Measurements from ENCODE around the gene F11R. TPM values are rescaled to one million over a fixed set of nuclear protein-coding genes. Genes with fewer than 3 reads are reported as not detected.

Gene F11R
- total and polyA plus RNA-seq, 2 of the 13 experiments (the other 11 are each of a cell fraction or from before 2014, with no cell fraction given): 95.8 to 105 TPM

GRCh38 chr1:160961419-160961818 lies 59.5 kb downstream of the F11R start (continued):
- TF ChIP-seq ZNF512 (CRISPR knock-in tag; IDR thresholded peaks at IDR 0.05) (no peak), ZNF547 (CRISPR knock-in tag; IDR thresholded peaks at IDR 0.05) (no peak), ZBTB40 (IDR thresholded peaks at IDR 0.05) (no peak), ZBTB40 (CRISPR knock-in tag; IDR thresholded peaks at IDR 0.05) (no peak), ZNF20 (CRISPR knock-in tag; IDR thresholded peaks at IDR 0.05) (no peak), AHDC1 (CRISPR knock-in tag; IDR thresholded peaks at IDR 0.05; ENCODE audit: borderline replicate concordance) (0 out of 2 replicates have a peak, but pooled peaks have one; percentile 22), E2F5 (CRISPR knock-in tag; conservative IDR thresholded peaks at IDR 0.05) (no peak), FOXK1 (CRISPR knock-in tag; IDR thresholded peaks at IDR 0.05; ENCODE audit: borderline replicate concordance, low read depth) (no peak; the same call in 1 of the 2 replicates), TCF7 (IDR thresholded peaks at IDR 0.05; ENCODE audit: low read depth) (peak; percentile 46; the same call in 1 of the 2 replicates), HHEX (CRISPR knock-in tag; IDR thresholded peaks at IDR 0.05) (peak; percentile 24; the same call in 1 of the 2 replicates), ZNF589 (CRISPR knock-in tag; conservative IDR thresholded peaks at IDR 0.05) (no peak), ZNF225 (CRISPR knock-in tag; IDR thresholded peaks at IDR 0.05) (no peak), DNMT1 (CRISPR knock-in tag; IDR thresholded peaks at IDR 0.05) (no peak)

Measured in HepG2 (cell line).